ENCODE data around the gene PPP1R37.

The PPP1R37 gene

DNA sequence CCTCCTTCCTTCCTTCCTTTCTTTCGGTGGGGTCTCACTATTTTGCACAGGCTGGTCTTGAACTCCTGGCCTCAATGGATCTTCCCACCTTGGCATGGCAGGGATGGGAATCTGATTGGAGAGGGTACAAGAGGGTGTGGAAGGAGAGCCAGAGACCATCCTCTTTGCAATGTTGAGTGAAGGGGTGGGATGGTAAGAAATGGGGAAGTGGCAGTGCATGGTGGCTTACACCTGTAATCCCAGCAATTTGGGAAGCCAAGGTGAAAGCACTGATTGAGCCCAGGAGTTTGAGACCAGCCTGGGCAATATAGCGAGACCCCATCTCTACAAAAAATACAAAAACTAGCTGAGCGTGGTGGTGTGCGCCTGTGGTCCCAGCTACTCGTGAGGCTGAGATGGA is 91.1 kb downstream of the PPP1R37 start:
- ATAC-seq = no peak
- TF ChIP-seq, protein P1, sequence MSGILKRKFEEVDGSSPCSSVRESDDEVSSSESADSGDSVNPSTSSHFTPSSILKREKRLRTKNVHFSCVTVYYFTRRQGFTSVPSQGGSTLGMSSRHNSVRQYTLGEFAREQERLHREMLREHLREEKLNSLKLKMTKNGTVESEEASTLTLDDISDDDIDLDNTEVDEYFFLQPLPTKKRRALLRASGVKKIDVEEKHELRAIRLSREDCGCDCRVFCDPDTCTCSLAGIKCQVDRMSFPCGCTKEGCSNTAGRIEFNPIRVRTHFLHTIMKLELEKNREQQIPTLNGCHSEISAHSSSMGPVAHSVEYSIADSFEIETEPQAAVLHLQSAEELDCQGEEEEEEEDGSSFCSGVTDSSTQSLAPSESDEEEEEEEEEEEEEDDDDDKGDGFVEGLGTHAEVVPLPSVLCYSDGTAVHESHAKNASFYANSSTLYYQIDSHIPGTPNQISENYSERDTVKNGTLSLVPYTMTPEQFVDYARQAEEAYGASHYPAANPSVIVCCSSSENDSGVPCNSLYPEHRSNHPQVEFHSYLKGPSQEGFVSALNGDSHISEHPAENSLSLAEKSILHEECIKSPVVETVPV (CRISPR knock-in tag; IDR thresholded peaks at IDR 0.05) = no peak
- TF ChIP-seq, protein P2, sequence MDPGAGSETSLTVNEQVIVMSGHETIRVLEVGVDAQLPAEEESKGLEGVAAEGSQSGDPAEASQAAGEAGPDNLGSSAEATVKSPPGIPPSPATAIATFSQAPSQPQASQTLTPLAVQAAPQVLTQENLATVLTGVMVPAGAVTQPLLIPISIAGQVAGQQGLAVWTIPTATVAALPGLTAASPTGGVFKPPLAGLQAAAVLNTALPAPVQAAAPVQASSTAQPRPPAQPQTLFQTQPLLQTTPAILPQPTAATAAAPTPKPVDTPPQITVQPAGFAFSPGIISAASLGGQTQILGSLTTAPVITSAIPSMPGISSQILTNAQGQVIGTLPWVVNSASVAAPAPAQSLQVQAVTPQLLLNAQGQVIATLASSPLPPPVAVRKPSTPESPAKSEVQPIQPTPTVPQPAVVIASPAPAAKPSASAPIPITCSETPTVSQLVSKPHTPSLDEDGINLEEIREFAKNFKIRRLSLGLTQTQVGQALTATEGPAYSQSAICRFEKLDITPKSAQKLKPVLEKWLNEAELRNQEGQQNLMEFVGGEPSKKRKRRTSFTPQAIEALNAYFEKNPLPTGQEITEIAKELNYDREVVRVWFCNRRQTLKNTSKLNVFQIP (CRISPR knock-in tag; IDR thresholded peaks at IDR 0.05; ENCODE audit: borderline replicate concordance, low read depth) = no peak
- no peak for TF ChIP-seq ESRRG (CRISPR knock-in tag; IDR thresholded peaks at IDR 0.05)

DNA sequence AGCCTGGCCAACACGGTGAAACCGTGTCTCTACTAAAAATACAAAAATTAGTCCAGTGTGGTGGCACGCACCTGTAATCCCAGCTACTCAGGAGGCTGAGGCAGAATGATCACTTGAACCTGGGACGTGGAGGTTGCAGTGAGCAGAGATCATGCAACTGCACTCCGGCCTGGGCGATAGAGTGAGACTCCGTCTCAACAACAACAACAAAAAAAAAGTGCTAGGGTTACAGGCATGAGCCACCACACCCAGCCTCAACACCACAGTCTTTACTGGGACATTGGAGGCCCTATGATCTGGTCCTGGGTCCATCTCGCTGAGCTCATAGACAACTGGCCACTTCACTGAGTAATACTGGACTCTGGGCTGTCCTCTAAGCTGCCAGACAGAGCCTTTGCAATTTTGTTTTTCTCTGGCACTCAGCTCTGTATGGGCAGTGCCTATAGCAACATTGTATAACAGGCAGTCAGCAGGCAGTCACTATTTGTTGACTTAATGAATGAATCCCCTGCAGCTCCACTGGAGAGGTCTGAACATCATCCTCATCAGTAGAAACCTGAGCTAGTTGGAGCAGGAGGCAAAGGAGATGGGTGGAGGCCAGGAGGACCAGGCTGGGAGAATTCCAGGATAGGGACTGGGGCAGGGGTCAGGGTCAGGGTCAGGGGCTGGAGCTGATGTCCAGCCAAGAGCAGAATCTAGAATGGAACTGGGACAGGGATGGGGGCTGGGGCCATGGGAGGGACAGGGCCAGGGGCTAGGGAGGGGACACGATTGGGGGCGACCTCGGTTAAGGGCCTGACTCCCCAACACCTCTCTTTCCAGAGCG is 93.7 kb downstream of the PPP1R37 start:
- no peak for TF ChIP-seq ZNF70 (CRISPR knock-in tag; IDR thresholded peaks at IDR 0.05)
- TF ChIP-seq TCF4 (CRISPR knock-in tag; IDR thresholded peaks at IDR 0.05; ENCODE audit: borderline replicate concordance) = no peak
- TF ChIP-seq CSDC2 (CRISPR knock-in tag; IDR thresholded peaks at IDR 0.05) = no peak
- ATAC-seq = no peak

DNA sequence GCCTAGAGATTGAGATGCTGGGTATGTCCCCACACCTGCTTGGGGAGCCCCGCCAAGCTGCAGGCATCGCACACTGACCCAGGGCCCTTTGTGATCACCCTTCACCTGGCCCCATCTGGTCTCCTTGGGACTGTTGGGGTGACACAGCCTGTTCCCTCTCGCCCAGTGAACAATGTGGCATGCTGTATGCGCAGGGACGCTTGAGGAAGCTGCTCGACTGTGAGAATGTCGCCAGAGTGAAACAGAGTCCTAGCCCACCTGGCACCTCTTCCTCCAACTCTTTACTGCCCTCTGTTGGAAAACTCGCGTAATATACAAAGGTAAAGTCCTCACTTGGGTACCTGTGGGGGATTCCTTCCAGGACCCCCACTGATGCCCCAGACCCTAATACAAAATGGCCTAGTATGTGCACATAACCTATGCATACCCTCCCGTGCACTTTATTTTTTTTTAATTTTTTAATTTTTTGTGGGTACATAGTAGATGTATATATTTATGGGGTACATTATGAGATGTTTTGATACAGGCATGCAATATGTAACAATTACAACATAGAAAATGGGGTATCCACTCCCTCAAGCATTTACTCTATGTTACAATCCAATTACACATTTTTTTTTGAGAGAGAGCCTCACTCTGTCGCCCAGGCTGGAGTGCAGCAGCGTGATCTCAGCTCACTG is 94.6 kb downstream of the PPP1R37 start:
- peak; percentile 43; the same call in 2 of the 3 replicates for ATAC-seq
- TF ChIP-seq ISL1 (CRISPR knock-in tag; IDR thresholded peaks at IDR 0.05) (no peak), ZNF70 (CRISPR knock-in tag; IDR thresholded peaks at IDR 0.05) (no peak), ARNTL (CRISPR knock-in tag; IDR thresholded peaks at IDR 0.05; ENCODE audit: borderline replicate concordance, low read depth) (no peak), ZFP30 (CRISPR knock-in tag; IDR thresholded peaks at IDR 0.05) (no peak)

DNA sequence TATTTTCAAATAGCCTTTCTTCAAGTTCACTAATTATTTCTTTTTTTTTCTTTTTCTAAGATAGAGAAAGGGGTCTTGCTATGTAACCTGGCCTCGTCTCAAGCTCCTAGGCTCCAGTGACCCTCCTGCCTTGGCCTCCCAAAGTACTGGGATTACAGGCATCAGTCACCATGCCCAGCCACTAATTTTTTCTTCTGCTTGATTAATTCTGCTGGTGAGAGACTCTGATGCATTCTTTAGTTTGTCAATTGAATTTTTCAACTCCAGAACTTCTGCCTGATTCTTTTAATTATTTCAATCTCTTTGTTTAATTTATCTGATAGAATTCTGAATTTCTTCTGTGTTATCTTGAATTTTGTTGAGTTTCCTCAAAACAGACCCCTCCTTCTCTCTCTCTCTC is 97.0 kb downstream of the PPP1R37 start:
- ATAC-seq = no peak

More for the DNA sequence above, 97.0 kb downstream of the PPP1R37 start:
- no peak for TF ChIP-seq RARB (CRISPR knock-in tag; IDR thresholded peaks at IDR 0.05)
- TF ChIP-seq, protein P3, sequence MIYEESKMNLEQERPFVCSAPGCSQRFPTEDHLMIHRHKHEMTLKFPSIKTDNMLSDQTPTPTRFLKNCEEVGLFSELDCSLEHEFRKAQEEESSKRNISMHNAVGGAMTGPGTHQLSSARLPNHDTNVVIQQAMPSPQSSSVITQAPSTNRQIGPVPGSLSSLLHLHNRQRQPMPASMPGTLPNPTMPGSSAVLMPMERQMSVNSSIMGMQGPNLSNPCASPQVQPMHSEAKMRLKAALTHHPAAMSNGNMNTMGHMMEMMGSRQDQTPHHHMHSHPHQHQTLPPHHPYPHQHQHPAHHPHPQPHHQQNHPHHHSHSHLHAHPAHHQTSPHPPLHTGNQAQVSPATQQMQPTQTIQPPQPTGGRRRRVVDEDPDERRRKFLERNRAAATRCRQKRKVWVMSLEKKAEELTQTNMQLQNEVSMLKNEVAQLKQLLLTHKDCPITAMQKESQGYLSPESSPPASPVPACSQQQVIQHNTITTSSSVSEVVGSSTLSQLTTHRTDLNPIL (CRISPR knock-in tag; IDR thresholded peaks at IDR 0.05; ENCODE audit: low read depth) = no peak
- TF ChIP-seq ZNF8 (CRISPR knock-in tag; IDR thresholded peaks at IDR 0.05) = no peak
- no peak for TF ChIP-seq ESRRG (CRISPR knock-in tag; IDR thresholded peaks at IDR 0.05)
- TF ChIP-seq, protein P4, sequence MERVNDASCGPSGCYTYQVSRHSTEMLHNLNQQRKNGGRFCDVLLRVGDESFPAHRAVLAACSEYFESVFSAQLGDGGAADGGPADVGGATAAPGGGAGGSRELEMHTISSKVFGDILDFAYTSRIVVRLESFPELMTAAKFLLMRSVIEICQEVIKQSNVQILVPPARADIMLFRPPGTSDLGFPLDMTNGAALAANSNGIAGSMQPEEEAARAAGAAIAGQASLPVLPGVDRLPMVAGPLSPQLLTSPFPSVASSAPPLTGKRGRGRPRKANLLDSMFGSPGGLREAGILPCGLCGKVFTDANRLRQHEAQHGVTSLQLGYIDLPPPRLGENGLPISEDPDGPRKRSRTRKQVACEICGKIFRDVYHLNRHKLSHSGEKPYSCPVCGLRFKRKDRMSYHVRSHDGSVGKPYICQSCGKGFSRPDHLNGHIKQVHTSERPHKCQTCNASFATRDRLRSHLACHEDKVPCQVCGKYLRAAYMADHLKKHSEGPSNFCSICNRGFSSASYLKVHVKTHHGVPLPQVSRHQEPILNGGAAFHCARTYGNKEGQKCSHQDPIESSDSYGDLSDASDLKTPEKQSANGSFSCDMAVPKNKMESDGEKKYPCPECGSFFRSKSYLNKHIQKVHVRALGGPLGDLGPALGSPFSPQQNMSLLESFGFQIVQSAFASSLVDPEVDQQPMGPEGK (CRISPR knock-in tag; IDR thresholded peaks at IDR 0.05; ENCODE audit: borderline replicate concordance) = no peak
- no peak for TF ChIP-seq ZNF70 (CRISPR knock-in tag; IDR thresholded peaks at IDR 0.05)
- no peak for TF ChIP-seq TOX (CRISPR knock-in tag; IDR thresholded peaks at IDR 0.05; ENCODE audit: borderline replicate concordance)
- TF ChIP-seq, protein P2 (CRISPR knock-in tag; IDR thresholded peaks at IDR 0.05; ENCODE audit: borderline replicate concordance, low read depth) = no peak
- no peak for TF ChIP-seq ARNTL (CRISPR knock-in tag; IDR thresholded peaks at IDR 0.05; ENCODE audit: borderline replicate concordance, low read depth)
- TF ChIP-seq SNAI2 (CRISPR knock-in tag; IDR thresholded peaks at IDR 0.05) = no peak
- no peak for TF ChIP-seq TCF4 (CRISPR knock-in tag; IDR thresholded peaks at IDR 0.05; ENCODE audit: borderline replicate concordance)
- no peak for TF ChIP-seq PPARA (CRISPR knock-in tag; IDR thresholded peaks at IDR 0.05; ENCODE audit: borderline replicate concordance)
- no peak for TF ChIP-seq ISL1 (CRISPR knock-in tag; IDR thresholded peaks at IDR 0.05)
- TF ChIP-seq, protein P1 (CRISPR knock-in tag; IDR thresholded peaks at IDR 0.05) = no peak
